HG03432 (cell line): ENCODE data around the gene JPT2.
"Not testable (repeated sequence)": the region's sequence is repeated elsewhere in the genome, so short reads cannot be mapped to it uniquely, and the experiment has no call there.

Experiments used
- ATAC-seq: cut with Tn5 transposase; IDR thresholded peaks from one replicate; pipeline ENCODE4 v1.9.1; 2021; ENCODE audit warnings: mild to moderate bottlenecking, moderate library complexity; ENCODE audit not compliant: unreplicated experiment

The JPT2 gene

DNA sequence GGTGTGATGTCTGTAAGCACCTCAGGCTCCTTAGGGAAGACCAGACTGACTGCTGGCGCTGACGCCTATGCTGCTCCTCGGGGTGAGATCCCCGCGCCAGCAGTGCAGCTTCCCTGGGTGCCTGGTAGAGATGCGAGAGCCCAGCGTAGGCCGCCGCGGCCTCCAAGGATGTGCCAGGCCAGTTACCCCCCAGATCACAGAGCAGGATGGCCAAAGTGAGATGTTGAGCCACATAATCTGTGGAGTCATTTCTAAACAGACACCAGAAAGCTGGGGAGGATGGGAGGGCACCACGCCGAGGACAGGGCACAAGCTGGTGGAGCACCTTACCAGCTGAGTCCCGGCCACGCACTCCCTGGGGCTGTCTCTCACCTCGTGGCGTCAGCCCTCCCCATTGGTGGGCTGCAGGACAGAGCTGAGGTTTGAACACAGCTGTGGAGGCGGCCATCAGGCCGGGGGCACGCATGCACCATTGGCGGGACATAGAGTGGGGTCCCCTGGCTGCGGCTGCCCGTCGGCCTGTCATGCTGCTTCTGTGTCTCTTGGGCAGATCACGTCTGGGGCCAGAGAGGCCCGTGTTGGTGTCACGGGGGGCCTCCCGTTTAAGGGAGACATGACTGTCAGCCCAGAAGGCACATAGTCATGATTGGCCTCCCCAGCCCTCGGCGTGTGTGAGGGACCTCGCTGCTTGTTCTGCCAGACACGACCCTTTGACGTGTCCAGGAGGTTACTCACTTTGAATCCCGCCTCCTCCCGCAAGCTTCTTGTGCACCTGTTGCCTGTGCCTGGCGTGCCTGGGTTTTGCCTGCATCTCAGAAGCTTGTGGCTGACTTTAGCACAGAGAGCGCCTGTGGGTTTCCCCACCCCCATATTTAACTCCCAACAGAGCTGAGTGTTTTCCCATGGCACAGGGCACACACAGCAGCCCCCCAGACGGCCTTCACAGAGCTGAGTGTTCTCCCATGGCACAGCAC is 49.9 kb downstream of the JPT2 start:
- ATAC-seq, result no peak

DNA sequence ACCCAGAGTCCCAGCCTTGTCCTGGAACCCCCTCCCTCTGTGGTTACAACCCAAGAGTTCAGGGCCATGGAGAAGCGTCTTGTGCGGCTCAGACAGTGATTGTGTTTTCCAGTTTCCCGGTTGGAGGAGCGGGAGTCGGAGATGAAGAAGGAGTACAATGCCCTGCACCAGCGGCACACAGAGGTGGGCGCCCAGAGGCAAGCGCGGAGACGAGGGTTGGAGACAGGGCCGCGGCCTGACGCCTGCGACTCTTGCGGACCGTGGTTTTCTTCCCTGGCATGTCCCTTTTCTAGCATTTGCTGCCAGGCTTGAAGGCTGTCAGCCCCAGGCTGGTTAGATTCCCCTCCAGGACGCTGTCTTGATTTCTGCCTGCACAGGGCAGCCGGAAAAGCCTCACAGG is 50.9 kb downstream of the JPT2 start:
- no peak for ATAC-seq

DNA sequence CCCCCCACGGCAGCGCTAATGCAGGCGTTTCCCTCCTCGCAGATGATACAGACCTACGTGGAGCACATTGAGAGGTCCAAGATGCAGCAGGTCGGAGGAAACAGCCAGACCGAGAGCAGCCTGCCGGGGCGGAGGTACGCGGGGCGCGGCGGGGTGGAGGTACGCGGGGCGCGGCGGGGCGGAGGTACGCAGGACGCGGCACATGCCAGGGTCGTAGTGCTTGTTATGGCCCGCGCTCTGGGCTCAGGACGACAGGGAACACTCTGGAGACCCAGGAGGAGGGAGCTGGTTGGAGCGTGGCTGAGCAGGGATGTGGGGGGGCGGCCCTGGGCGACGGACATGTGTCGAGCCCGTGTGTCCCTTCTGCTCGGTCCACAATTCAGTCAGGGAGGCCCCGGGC is 51.4 kb downstream of the JPT2 start:
- no peak for ATAC-seq

DNA sequence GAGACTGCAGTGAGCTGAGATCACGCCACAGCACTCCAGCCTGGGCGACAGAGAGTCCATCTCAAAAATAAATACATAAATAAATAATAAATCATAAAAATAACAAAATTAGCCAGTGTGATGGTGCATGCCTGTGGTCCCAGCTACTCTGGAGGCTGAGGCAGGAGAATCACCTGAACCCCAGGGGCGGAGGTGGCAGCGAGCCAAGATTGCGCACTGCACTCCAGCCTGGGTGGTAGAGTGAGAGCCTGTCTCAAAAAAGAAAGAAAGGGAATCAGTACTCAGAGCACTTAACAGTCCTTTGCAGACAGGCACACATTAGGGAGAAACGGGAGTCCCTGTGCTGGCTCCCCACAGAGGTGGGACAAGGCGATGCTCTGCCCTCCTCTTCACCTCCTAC is 53.0 kb downstream of the JPT2 start:
- ATAC-seq, result no peak

DNA sequence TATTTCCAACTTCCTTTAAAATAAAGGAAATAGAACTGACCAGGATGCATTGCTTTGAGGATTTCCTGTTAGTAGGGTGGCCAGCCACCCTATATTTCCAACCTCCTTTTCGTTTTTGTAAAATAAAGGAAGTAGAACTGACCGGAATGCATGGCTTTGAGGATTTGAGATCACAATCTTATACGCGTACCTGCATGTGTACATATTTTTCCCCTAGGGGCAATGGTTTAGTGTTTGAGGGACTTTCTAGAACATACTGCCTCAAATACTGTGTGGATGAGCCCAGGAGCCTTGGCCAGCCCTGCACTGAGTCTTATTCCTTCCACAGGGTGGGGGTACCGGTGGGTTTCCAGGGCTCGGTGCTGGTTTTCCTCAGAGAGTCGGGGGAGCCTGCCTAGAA is 53.5 kb downstream of the JPT2 start:
- no peak for ATAC-seq

DNA sequence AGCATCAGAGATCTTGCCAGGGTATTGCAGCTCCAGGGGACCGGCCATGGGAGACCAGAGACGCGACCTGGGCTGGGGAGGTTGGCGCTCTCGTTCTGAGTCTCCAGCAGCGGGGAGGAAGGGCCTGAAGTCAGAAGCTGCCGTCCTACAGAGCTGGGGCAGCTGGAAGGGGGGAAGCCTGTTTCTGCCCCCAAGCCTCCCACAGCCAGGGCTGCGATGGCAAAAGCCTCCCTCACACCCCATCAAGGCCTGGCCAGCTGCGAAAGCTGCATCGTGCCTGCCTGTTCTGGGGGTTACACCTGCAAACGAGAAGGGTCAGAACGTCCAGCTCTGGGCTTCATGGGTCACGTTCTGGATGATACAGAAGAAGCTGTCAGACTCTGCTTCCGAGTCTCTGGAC is 54.0 kb downstream of the JPT2 start:
- ATAC-seq, result no peak

DNA sequence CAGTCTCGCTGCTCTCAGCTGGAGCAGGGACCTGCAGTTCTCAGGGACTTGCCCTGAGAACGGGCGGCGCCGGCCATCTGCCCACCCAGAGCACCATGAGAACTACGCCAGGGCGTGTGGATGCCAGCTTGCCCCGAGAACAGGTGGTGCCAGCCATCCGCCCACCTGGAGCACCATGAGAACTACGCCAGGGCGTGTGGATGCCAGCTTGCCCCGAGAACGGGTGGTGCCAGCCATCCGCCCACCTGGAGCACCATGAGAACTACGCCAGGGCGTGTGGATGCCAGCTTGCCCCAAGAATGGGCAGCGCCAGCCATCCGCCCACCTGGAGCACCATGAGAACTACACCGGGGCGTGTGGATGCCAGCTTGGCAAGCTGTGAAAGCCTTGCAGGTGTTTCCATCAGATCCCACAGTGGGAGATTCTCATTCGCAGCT is 54.5 kb downstream of the JPT2 start:
- not testable (repeated sequence) for ATAC-seq

DNA sequence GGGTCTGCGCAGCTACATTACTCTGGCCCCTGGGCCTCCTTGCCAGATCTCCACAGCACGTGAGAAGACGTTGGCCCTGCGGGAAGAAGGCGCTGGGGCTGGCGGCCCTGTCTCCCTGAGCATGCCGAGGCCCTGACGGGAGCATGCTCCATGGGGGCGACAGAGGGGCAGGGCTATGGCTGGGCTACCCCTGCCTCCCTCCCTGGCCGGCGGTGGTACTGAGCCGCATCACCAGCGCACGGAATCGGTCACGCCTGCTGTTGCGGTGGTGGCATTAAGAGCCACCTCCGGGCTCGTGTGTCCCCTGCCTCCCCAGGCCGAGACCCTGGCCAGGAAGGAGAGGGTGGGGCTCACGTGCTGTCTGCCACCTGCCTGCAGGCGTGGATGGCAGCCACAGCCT is 56.0 kb downstream of the JPT2 start:
- ATAC-seq, result no peak

DNA sequence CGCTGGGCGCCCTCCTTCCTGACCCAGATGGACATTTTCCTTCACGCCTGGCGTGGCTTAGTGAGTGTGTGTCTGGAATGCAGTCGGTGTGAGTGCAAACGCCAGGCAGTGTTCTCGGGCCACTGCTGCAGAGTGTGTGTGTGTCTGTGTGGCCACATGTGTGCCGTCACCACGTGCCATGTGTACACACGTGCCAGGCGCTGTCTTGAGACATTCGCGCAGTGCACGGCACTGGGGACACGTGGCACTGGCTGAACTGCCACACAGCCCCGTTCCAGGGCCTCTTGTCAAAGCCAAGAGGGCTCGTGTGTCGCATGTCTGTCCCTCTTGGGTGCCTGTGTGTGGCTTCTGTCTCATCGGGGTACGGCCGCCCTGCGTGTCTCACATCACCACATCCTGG is 56.7 kb downstream of the JPT2 start:
- no peak for ATAC-seq

DNA sequence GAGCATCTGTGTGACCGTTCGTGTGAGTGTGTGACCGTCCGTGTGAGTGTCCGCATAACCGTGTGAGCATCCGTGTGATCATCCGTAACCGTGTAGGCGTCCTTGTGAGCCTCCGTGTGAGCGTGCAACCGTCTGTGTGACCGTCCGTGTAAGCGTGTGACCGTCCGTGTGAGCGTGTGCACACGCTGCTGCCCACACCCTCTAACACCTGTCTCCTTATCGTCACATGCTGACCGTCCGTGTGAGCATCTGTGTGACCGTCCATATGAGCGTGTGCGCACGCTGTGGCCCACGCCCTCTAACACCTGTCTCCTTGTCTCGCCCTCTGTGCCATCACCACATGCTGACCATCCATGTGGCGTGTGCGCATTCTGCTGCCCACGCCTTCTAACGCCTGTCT is 62.2 kb downstream of the JPT2 start:
- ATAC-seq, result no peak

DNA sequence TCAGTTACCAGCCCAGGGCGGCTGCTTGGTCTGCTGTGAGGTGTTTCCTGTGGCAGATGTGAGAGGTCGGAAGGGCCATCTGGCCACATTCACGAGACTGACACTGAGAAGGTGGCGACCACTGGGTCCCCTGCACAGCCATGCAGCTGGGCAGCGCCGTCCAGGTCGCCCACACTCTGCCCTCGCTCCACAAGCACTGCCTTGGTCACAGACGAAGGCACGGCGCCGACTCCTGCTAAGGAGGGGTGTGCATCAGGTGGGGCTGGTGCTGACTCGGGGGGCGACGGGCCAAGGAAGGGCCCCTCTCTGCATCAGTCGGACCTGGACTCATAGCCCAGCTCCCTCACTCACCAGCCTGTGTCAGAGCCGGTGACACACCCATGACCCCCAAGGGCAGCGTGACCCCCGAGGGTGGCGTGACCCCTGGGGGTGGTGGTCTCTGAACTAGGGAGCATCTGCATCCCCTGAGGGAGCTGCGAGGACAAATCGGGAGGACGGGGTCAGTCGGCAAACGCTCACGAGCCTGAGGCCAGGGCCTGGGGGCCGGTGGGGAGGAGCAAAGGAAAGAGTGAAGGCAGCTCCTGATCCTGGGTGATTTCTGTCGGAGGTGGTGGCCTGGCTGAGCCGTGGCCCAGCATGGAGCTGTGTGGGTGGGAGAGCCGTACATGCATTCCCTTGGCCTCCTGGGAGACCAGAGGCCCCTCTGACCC is 62.9 kb downstream of the JPT2 start:
- no peak for ATAC-seq

DNA sequence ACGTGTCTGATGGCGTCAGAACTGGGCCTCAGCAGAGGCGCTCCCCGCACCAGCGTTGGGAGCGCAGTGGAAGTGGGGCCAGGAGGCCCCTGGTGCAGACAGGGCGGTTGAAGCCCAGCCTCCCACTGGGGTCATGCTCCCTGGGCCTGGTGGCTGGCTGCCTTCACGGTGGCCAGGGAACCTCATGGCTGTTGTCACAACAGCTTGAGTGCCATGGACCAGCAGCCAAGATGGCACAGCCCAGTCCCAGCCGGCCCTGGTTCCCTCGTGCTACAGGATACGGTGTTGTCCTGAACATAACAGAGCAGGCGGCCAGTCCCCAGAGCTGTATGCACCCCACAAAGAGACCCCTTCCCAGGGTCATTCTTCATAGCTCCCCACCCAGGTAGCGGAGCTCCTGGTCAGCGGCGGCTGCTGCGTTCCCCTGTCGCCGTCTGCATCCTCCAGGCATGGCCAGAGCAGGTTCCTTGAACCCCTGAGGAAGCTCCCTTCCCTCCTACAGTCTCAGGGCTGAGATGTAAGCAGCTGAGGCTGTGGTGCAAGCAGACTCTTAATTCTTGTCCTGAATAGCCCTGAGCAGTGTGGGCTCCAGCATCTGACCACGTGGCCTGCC is 63.6 kb downstream of the JPT2 start:
- no peak for ATAC-seq

DNA sequence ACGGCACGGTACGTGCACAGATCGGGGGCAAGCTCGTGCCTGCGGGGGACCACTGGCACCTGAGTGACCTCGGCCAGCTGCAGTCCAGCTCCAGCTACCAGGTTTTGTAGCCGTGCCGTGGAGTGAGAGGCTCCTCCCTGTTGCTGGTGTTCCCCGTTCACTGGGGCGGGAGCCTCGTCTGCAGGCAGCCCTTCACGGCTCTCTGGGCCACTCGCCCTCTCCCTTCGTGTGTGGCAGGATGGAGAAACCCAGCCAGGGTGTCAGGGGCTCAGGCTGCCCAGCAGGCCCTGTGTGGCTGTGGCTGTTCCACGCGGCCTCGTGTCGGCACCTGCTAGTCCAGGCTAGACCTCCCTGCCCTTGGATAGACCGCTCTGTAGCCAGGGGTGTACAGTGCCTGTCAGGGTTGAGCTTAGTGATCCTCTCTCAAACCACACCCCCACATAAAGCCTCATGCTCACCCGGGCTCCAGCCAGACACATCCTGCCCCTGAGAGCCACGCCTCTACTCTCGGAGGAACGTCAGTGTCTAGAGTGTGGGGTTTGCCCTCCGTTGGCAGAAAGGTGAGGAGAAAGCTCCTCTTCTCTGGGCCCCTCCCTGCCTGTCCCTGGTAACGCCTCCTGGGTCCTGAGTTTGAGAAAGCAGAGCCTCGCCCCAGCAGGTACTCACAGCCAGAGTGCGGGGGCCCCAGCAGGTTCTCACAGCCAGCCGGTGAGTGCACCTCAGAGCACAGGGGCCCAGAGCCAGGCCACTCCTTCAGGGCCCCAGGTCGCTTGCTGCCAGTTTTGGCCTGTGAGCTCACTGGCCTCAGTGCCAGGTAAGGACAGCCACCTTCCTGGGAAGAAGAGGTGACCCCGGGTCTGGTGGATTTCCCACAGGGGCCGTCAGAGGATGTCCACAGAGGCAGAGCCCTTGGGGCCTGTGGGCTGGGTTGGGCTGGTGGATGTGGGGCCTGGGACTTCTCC is 65.6 kb downstream of the JPT2 start:
- ATAC-seq, result no peak

DNA sequence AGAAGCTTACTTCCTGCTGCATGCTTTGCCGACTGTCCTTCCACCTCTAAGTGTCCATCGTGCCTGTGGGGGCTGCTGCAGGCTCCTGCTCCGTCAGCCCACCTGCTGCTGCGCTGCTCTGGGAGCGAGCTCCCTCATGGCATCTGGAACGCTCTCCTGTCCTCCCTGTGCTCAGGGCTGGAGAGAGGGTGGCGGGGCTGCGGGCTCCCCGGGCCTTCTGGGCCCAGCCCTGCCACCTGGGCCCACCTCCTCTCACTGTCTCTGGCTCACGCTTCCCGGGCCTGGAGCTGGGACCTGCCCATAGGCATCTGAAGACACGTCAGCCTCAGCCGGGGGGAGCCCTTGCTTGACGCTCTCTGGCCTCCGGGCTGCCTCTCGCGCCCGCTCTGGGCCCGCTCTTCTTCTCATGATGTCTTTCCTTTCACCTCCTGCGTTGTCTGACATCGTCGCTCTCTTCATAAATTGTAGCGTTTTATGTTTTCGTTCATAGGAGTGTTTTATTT is 66.3 kb downstream of the JPT2 start:
- ATAC-seq, result no peak

DNA sequence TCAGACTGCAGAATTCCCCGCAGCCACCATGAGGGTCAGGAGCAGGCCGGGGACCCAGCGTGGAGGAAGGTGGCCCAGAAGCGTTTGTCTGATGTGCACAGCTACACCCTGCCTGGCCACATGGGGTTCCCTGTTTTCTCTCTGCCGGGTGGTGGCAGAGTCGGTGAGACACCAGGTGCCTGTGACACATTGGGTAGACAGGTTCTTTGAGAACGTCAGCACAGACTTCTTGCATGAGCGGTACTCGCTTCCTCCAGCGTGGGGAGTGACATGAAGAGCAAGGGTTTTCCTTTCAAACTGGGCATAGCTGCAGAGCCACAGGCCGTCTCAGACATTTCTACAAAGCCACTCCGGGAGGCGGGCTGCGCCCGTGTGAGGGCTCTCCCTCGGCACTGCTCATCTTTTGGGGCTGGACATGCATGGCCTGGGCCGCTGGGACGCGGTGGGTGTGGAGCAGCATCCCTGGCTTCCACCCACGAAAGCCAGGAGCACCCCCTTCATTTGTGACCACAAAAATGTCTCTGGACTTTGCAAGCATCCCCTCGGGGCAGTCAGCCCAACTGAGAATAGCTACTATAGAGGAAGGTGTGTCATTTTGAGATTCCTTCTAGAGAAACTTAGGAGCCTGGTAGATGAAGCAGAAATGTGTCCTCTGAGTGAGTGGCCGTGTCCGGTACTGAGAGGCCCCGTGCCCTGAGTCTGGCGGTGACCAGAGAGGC is 67.3 kb downstream of the JPT2 start:
- ATAC-seq, result no peak

DNA sequence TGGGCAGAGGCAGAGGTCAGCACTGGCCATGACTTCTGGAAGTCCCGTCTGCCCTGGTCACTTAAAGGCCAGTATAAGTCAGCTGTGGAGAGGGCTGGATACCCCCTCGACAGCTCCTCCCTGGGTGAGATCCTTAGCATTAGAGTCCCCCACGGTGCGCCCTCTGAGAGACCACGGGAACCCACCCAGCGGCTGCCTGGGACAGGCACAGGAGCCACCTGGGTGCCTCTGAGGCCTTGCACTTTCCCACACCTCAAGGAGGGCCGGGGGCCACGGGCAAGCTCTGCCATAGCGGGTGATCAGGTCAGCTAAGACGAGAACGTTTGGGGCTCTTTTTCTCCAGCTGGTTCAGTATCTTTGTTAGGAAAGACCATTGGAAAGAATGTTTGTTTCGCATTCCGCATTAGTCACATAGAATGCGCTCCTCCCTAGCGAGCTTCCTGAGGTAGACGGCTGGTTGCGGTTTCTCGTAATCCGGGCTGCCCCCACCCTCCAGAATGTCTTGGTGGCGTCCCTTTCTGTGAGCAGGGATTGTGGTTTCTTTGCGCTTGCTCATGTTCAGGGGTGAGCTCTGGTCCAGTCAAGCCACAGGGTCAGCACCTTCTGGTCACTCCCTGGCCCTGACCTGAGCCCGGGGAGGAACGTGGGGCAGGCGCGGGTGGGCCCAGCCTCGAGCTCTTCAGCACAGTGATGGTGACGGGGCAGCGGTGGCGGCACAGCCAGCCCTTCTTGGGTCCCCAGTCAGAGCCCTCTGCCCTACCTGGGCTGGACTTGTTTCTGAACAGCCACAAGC is 68.0 kb downstream of the JPT2 start:
- no peak for ATAC-seq

DNA sequence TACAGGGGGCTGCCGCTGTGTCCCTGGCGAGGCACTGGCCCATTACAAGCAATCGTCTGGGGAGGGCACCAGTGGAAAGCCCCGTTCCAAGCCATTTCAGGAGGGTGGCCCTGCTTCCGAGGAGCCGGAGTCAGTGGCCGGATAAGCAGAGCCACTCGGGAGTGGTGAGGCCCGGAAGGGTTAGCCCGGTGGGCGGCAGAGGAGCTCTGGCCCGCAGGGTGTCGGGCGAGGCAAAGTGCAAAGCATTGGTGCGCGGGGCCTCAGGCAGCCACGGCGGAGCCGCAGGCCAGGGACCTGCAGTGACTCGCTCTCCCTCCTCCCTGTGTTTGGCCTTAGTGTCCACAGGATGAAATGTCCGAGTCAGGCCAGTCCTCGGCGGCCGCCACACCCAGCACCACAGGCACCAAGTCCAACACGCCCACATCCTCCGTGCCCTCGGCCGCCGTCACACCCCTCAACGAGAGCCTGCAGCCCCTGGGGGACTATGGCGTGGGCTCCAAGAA is 68.7 kb downstream of the JPT2 start:
- ATAC-seq, result no peak

DNA sequence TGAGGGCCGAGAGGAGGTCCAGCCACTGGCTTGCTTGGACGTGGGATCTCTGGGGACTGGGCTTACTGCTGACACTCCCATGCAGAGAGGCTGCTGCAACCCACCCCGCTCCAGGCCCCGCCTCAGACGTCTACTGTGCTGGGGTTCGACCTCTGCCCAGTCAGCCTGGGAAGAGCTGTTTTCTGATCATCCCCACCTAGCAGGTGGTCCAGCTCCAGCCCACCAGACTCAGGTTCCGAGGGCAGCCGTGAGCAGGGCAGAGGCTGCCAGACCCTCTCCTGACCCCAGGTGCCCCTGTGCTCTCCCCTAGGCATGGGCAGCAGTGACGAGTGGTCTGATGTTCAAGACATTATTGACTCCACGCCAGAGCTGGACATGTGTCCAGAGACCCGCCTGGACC is 69.9 kb downstream of the JPT2 start:
- no peak for ATAC-seq
